Thyroid gland (tissue), 4 donors: ENCODE results near the gene HCN1.

Experiments used
- POLR2A ChIP-seq, 2 donors: fragments of 450-650 bp; IDR thresholded peaks; one replicate each; pipeline ENCODE4 v1.6.1; 2017; ENCODE audit warnings: antibody characterized with exemption in 2 of 2, mild to moderate bottlenecking in 2 of 2, moderate library complexity in 1 of 2
- TF ChIP-seq, protein P1 (sequence below), 6 experiments: fragments of 200-600 bp in 3 of 6; fragments of 450-650 bp in 3 of 6; sonication (generic) in 3 of 6; IDR thresholded peaks; one replicate each; pipeline ENCODE4 v1.5.1; 2016 to 2019; ENCODE audit warnings: antibody characterized with exemption in 6 of 6, mild to moderate bottlenecking in 2 of 6, inconsistent platforms in 1 of 6, moderate library complexity in 1 of 6

DNA sequence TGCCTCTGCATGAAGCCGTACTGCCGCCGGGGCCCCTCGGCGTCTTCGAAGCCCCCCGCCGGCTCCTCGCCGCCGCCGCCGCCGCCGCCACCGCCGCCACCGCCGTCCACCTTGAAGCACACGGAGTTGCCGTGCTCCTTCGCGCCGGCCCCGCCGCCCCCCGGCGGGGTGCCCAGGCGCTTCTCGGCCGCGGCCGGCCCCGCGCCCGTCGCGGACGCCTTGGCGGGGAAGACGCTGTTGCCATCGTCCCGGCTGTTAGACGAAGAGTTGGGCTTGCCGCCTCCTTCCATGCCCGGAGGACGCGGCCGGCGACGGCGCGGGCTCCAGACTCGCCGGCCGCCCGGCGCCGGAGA, 400 bp downstream of the HCN1 start:
- TF ChIP-seq, protein P1, sequence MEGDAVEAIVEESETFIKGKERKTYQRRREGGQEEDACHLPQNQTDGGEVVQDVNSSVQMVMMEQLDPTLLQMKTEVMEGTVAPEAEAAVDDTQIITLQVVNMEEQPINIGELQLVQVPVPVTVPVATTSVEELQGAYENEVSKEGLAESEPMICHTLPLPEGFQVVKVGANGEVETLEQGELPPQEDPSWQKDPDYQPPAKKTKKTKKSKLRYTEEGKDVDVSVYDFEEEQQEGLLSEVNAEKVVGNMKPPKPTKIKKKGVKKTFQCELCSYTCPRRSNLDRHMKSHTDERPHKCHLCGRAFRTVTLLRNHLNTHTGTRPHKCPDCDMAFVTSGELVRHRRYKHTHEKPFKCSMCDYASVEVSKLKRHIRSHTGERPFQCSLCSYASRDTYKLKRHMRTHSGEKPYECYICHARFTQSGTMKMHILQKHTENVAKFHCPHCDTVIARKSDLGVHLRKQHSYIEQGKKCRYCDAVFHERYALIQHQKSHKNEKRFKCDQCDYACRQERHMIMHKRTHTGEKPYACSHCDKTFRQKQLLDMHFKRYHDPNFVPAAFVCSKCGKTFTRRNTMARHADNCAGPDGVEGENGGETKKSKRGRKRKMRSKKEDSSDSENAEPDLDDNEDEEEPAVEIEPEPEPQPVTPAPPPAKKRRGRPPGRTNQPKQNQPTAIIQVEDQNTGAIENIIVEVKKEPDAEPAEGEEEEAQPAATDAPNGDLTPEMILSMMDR (IDR thresholded peaks at IDR 0.05), result no peak
- no peak for TF ChIP-seq POLR2A (IDR thresholded peaks at IDR 0.05)
